22Rv1 (cell line): ENCODE results near the gene TCF25.

Source experiments
- CTCF ChIP-seq: fragments of 450-650 bp; IDR thresholded peaks from 2 replicates; pipeline ENCODE4 v1.5.1; 2017; ENCODE audit warnings: mild to moderate bottlenecking
- ZFX ChIP-seq: fragments of 450-650 bp; IDR thresholded peaks from 2 replicates; pipeline ENCODE4 v1.6.1; 2017; ENCODE audit warnings: antibody characterized with exemption, borderline replicate concordance

GRCh38 chr16:89893642-89894548, 20.5 kb downstream of the TCF25 start:
- TF ChIP-seq CTCF, result no peak
- no peak for TF ChIP-seq ZFX
